Stomach (tissue), 9 donors: ENCODE measurements around the gene AGAP3. TPM values are rescaled to one million over a fixed set of nuclear protein-coding genes. Genes with fewer than 3 reads are reported as not detected.

ENCODE experiments used
- DNase-seq, 2 donors: peaks; one replicate each; pipeline versions ENCODE4 v3.0.0 to v3.0.0-alpha.2; 2013 to 2019
- H3K27ac ChIP-seq, 5 donors: fragments of 200-600 bp in 4 of 5; sonication (generic) in 4 of 5; one replicate each; pipeline ENCODE4 v1.5.1; 2013 to 2019; ENCODE audit warnings: mild to moderate bottlenecking in 1 of 5, moderate library complexity in 1 of 5
- H3K27me3 ChIP-seq, 3 donors: fragments of 200-600 bp; sonication (generic); one replicate each; pipeline ENCODE4 v1.5.1; 2017 to 2019; ENCODE audit warnings: mixed run types in 1 of 3
- H3K36me3 ChIP-seq, 4 donors: fragments of 200-600 bp; sonication (generic); 1 replicate in 3 of 4; 2 replicates in 1 of 4; pipeline ENCODE4 v1.5.1; 2016 to 2019
- H3K4me1 ChIP-seq, 4 donors: fragments of 200-600 bp; sonication (generic); one replicate each; pipeline ENCODE4 v1.5.1; 2016 to 2019
- H3K4me3 ChIP-seq, 4 donors: fragments of 200-600 bp; sonication (generic) in 3 of 4; one replicate each; pipeline ENCODE4 v1.5.1; 2016 to 2019; ENCODE audit warnings: mild to moderate bottlenecking in 1 of 4
- H3K9me3 ChIP-seq, 4 donors: fragments of 200-600 bp; sonication (generic); one replicate each; pipeline ENCODE4 v1.5.1; 2016 to 2019
- CTCF ChIP-seq, 7 experiments: fragments of 450-650 bp in 4 of 7; fragments of 200-600 bp in 3 of 7; sonication (generic) in 3 of 7; IDR thresholded peaks; one replicate each; pipeline ENCODE4 v1.5.1; 2016 to 2019; ENCODE audit warnings: antibody characterized with exemption in 7 of 7, control low read depth in 2 of 7, mild to moderate bottlenecking in 1 of 7
- EP300 ChIP-seq: sonication (generic); formaldehyde crosslinking; IDR thresholded peaks from one replicate; pipeline ENCODE4 v1.6.1; 2017; ENCODE audit warnings: antibody characterized with exemption
- POLR2A ChIP-seq, 4 donors: fragments of 450-650 bp; IDR thresholded peaks; one replicate each; pipeline ENCODE4 v1.6.1; 2016; ENCODE audit warnings: antibody characterized with exemption in 4 of 4, control low read depth in 2 of 4, mild to moderate bottlenecking in 1 of 4, moderate library complexity in 1 of 4
- POLR2AphosphoS5 ChIP-seq, 3 donors: sonication (generic); formaldehyde crosslinking; IDR thresholded peaks; one replicate each; pipeline ENCODE4 v1.6.1; 2016; ENCODE audit warnings: antibody characterized with exemption in 3 of 3
- WGBS, 5 donors: extraction: QIAGEN DNeasy Blood & Tissue Kit in 3 of 5; methylation state at CpG; one replicate each; pipeline versions ENCODE4 v1.1.5 to v1.1.7; 2013 to 2018; 5-methylcytosine and 5-hydroxymethylcytosine counted together
- intact Hi-C: fragments of 100-400 bp; cut with DNase I; formaldehyde crosslinking; loops from one replicate; pipeline ENCODE4 v1.15.1; 2023; ENCODE audit warnings: low total_unique reads
- polyA plus RNA-seq, 3 donors: library from polyadenylated mRNA; stranded (reverse); fragments of 200-250 nt; gene quantifications; one replicate each; pipeline ENCODE4 v1.2.3, GENCODE V29; 2013
- total RNA-seq, 5 donors: library from RNA; depleted of rRNA; stranded (reverse); fragments of >200 nt; gene quantifications; one replicate each; pipeline versions ENCODE4 v1.1.0 to v1.2.3, GENCODE V29; 2014 to 2016
- donor health status: healthy with polysubstance abuse.
- donor health status: Bipolar disorder and iron deficiency.
- donor health status: healthy.

The AGAP3 gene
- total and polyA plus RNA-seq, 8 donors: 32.5 to 342 (median 53.3) TPM

- H3K36me3 ChIP-seq: peaks cover 25 to 32% (median 28%) of the 10 kb centered on the region in 4 donors
- intact Hi-C loops: loop anchor here (10.0 kb wide), 1 partner anchor 53 kb away; no protein-coding TSS in a partner anchor
- no peak for DNase-seq
- H3K9me3 ChIP-seq: no peaks in the 10 kb centered on the region
- H3K27ac ChIP-seq: peak overlapping the region; percentile 91 to 97 (median 96)
- peaks cover 55 to 76% (median 64%) of the 10 kb centered on the region in 4 donors for H3K4me1 ChIP-seq
- peak overlapping the region; percentile 69 to 94 (median 82) for H3K4me3 ChIP-seq
- 55 to 66% (median 57%) methylated on average over 31 to 33 of the region's 33 CpGs for WGBS, 5 donors
- H3K27me3 ChIP-seq: no peaks in the 10 kb centered on the region
- no peak for TF ChIP-seq EP300
- no peak for TF ChIP-seq POLR2AphosphoS5 (IDR thresholded peaks at IDR 0.05)
- TF ChIP-seq CTCF (IDR thresholded peaks at IDR 0.05): no peak
- no peak for TF ChIP-seq POLR2A (IDR thresholded peaks at IDR 0.05)
These were observed 24.8 kb upstream of the AGAP3 start for GRCh38 chr7:151061213-151062110.

GRCh38 chr7:151062111-151062398 is 24.2 kb upstream of the AGAP3 start:
- peaks cover 31 to 38% (median 34%) of the 10 kb centered on the region in 4 donors for H3K36me3 ChIP-seq
- TF ChIP-seq EP300 (no peak), CTCF (IDR thresholded peaks at IDR 0.05) (no peak)
- H3K27me3 ChIP-seq: no peaks in the 10 kb centered on the region
- H3K27ac ChIP-seq: peak overlapping the region; percentile 91 to 97 (median 96)
- peak overlapping the region in 3 of 4 donors; percentile 37 to 94 (median 69) for H3K4me3 ChIP-seq
- H3K4me1 ChIP-seq: peaks cover 50 to 70% (median 58%) of the 10 kb centered on the region in 4 donors
- H3K9me3 ChIP-seq: no peaks in the 10 kb centered on the region
- 34 to 58% (median 36%) methylated on average over 5 to 11 of the region's 11 CpGs for WGBS, 5 donors
- intact Hi-C loops: loop anchor here (10.0 kb wide), 1 partner anchor 53 kb away; no protein-coding TSS in a partner anchor
- no peak for DNase-seq

- Histone ChIP-seq H3K9me3 (no peaks in the 10 kb centered on the region), H3K4me1 (peaks cover 46 to 66% (median 53%) of the 10 kb centered on the region in 4 donors), H3K36me3 (peaks cover 36 to 43% (median 39%) of the 10 kb centered on the region in 4 donors), H3K27ac (peak overlapping the region; percentile 86 to 97 (median 96)), H3K27me3 (no peaks in the 10 kb centered on the region), H3K4me3 (peak overlapping the region; percentile 37 to 94 (median 59))
- DNase-seq: peak; percentile 91 to 95
- TF ChIP-seq POLR2AphosphoS5 (IDR thresholded peaks at IDR 0.05): peak in 1 of 3 donors; percentile 48
- no peak for TF ChIP-seq CTCF (IDR thresholded peaks at IDR 0.05)
- WGBS, 5 donors: 22 to 52% (median 36%) methylated on average over 25 to 43 of the region's 43 CpGs
- intact Hi-C loops: loop anchor here (10.0 kb wide), 1 partner anchor 52 kb away; no protein-coding TSS in a partner anchor
These were observed 23.7 kb upstream of the AGAP3 start for GRCh38 chr7:151062399-151063211.

GRCh38 chr7:151063212-151063561 is 23.1 kb upstream of the AGAP3 start:
- Histone ChIP-seq H3K4me3 (peak overlapping the region; percentile 37 to 94 (median 59)), H3K27ac (peak overlapping the region; percentile 47 to 97 (median 91)), H3K4me1 (peaks cover 46 to 65% (median 52%) of the 10 kb centered on the region in 4 donors), H3K27me3 (no peaks in the 10 kb centered on the region), H3K36me3 (peaks cover 41 to 49% (median 45%) of the 10 kb centered on the region in 4 donors), H3K9me3 (no peaks in the 10 kb centered on the region)
- 10 to 25% (median 22%) methylated on average over 5 to 11 of the region's 11 CpGs for WGBS, 5 donors
- no peak for TF ChIP-seq POLR2A (IDR thresholded peaks at IDR 0.05)
- TF ChIP-seq POLR2AphosphoS5 (IDR thresholded peaks at IDR 0.05): no peak
- no peak for TF ChIP-seq CTCF (IDR thresholded peaks at IDR 0.05)
- TF ChIP-seq EP300: no peak
- intact Hi-C loops: loop anchor here (10.0 kb wide), 1 partner anchor 52 kb away; no protein-coding TSS in a partner anchor
- DNase-seq: peak in 1 of 2 donors; percentile 50
